Erythroblast (primary cell): ENCODE results near the gene USP15.

Experiments used
- GATA1 ChIP-seq: IDR thresholded peaks from 2 replicates; pipeline ENCODE4 v1.6.1; 2011; ENCODE audit warnings: low read depth, mild to moderate bottlenecking, control low read depth, low read length, moderate library complexity
- POLR2A ChIP-seq: IDR thresholded peaks from 2 replicates; pipeline ENCODE4 v1.6.1; 2011; ENCODE audit warnings: mild to moderate bottlenecking, low read length

DNA sequence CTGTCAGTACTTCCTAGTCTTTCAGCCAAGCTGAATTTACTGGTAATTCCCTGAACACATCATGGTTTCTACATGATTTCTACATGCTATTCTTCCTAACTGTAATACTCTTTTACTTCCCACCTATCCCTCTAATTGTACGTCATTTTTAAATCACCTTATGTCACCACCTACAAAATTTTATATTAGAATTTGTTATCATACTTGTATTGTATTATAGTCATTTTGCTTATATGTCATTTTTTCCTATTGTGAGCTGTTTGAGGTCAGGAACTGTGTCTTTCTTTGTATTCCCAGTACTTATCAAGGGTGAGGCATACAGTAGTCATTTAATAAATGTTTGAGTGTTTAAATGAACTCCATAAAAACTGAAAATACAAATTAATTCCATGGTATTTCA lies 86.6 kb downstream of the USP15 start:
- TF ChIP-seq POLR2A (no peak), GATA1 (no peak)
